Subcutaneous adipose tissue (tissue), 4 donors: Measurements from ENCODE around the gene KCNQ5. TPM values are rescaled to one million over a fixed set of nuclear protein-coding genes. Genes with fewer than 3 reads are reported as not detected.

Source experiments
- CTCF ChIP-seq: fragments of 450-650 bp; IDR thresholded peaks from one replicate; pipeline ENCODE4 v1.5.1; 2016; ENCODE audit warnings: low read depth, mild to moderate bottlenecking, control low read depth, antibody characterized with exemption, moderate library complexity
- total RNA-seq, 4 donors: library from RNA; depleted of rRNA; stranded (reverse); fragments of >200 nt; gene quantifications; one replicate each; pipeline ENCODE4 v1.1.0, GENCODE V29; 2016

KCNQ5 gene
- total RNA-seq, 4 donors from 2014 or later = 0.17 TPM; not detected in 3

GRCh38 chr6:73225396-73225795 is 603.5 kb downstream of the KCNQ5 start, which contains the start of gene KHDC1L:
KHDC1L (minus strand) TSS chr6:73225496; CDS start chr6:73225408, 88 bp downstream.
- TF ChIP-seq CTCF = no peak

- no peak for TF ChIP-seq CTCF
Measured at GRCh38 chr6:73227606-73228255, 605.9 kb downstream of the KCNQ5 start.

GRCh38 chr6:73231986-73232391 is 610.1 kb downstream of the KCNQ5 start:
- no peak for TF ChIP-seq CTCF

GRCh38 chr6:73233048-73233447 is 611.2 kb downstream of the KCNQ5 start:
- no peak for TF ChIP-seq CTCF

- TF ChIP-seq CTCF = no peak
Measured at GRCh38 chr6:73234733-73235132, 612.9 kb downstream of the KCNQ5 start.

- no peak for TF ChIP-seq CTCF
Measured at GRCh38 chr6:73236144-73236750, 614.4 kb downstream of the KCNQ5 start.

GRCh38 chr6:73240730-73241129 is 618.9 kb downstream of the KCNQ5 start:
- no peak for TF ChIP-seq CTCF
